CMK (cell line): ENCODE results near the gene PCDHGA3.
"Not testable (repeated sequence)": the region's sequence is repeated elsewhere in the genome, so short reads cannot be mapped to it uniquely, and the experiment has no call there.

Experiments used
- DNase-seq: peaks from one replicate; pipeline ENCODE4 v3.0.0-alpha.2; 2010; ENCODE audit warnings: low read depth

Gene PCDHGA3

DNA sequence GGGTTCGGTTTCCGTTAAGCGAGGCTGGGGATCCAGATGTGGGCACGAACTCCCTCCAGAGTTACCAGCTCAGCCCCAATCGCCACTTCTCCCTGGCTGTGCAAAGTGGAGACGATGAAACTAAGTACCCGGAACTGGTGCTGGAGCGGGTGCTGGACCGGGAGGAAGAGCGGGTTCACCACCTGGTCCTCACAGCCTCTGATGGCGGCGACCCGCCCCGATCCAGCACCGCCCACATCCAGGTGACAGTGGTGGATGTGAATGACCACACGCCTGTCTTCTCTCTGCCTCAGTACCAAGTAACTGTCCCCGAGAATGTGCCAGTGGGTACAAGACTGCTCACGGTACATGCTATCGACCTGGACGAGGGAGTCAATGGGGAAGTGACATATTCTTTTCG lies 39.7 kb downstream of the PCDHGA3 start:
- no peak for DNase-seq

GRCh38 chr5:141384471-141385267 lies 41.0 kb downstream of the PCDHGA3 start:
- no peak for DNase-seq

- DNase-seq = not testable (repeated sequence)
These were observed 44.1 kb downstream of the PCDHGA3 start, which contains the start of gene PCDHGB4 for GRCh38 chr5:141387557-141388311. Gene PCDHGB4 (plus strand): TSS chr5:141387698. CDS start chr5:141387885, 187 bp downstream.

- no peak for DNase-seq
These were observed 45.0 kb downstream of the PCDHGA3 start for GRCh38 chr5:141388661-141389060.

DNA sequence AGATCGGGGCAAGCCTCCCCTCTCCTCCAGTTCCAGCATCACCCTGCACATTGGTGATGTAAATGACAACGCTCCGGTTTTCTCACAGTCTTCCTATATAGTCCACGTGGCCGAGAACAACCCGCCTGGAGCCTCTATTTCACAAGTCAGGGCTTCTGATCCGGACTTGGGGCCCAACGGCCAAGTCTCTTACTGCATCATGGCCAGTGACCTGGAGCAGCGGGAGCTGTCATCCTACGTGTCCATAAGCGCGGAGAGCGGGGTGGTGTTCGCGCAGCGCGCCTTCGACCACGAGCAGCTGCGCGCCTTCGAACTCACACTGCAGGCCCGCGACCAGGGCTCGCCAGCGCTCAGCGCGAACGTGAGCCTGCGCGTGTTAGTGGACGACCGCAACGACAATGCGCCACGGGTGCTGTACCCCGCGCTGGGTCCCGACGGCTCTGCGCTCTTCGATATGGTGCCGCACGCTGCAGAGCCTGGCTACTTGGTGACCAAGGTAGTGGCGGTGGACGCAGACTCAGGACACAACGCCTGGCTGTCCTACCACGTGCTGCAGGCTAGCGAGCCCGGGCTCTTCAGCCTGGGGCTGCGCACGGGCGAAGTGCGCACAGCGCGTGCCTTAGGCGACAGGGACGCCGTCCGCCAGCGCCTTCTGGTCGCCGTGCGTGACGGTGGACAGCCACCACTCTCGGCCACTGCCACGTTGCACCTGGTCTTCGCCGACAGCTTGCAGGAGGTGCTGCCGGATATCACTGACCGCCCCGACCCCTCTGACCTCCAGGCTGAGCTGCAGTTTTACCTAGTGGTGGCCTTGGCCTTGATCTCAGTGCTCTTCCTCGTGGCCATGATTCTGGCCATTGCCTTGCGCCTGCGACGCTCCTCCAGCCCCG lies 45.8 kb downstream of the PCDHGA3 start:
- DNase-seq = no peak

DNA sequence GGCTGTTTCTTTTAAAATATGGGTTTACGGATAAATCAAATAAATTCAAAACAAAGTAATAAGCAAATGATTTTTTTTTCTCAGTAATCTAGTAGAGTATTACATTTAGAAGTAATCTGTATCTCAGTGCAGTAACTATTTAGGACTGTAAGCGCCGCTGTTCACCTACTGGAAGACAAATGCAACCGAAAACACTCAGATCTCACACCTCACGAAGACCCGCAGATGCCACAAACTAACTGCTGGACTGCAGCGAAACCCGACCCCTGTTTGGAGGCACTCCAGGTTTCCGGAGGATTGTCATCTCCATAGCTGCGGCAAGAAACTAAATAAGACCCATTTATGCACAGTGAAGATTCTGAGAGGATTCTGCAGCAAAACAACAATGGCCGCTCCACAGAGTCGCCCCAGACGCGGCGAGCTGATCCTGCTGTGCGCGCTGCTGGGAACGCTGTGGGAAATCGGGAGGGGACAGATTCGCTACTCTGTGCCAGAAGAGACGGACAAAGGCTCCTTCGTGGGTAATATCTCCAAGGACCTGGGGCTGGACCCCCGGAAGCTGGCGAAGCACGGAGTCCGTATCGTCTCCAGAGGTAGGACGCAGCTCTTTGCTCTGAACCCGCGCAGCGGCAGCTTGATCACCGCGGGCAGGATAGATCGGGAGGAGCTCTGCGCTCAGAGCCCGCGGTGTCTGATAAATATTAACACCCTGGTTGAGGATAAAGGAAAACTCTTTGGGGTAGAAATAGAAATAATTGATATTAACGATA lies 49.0 kb downstream of the PCDHGA3 start, which contains the start of gene PCDHGA8:
Gene PCDHGA8 (plus strand): TSS at position 205 of the 770 bp plus-strand sequence. CDS start 181 bp downstream, at position 386.
- no peak for DNase-seq

GRCh38 chr5:141393267-141393666 lies 49.6 kb downstream of the PCDHGA3 start:
- DNase-seq = no peak

DNA sequence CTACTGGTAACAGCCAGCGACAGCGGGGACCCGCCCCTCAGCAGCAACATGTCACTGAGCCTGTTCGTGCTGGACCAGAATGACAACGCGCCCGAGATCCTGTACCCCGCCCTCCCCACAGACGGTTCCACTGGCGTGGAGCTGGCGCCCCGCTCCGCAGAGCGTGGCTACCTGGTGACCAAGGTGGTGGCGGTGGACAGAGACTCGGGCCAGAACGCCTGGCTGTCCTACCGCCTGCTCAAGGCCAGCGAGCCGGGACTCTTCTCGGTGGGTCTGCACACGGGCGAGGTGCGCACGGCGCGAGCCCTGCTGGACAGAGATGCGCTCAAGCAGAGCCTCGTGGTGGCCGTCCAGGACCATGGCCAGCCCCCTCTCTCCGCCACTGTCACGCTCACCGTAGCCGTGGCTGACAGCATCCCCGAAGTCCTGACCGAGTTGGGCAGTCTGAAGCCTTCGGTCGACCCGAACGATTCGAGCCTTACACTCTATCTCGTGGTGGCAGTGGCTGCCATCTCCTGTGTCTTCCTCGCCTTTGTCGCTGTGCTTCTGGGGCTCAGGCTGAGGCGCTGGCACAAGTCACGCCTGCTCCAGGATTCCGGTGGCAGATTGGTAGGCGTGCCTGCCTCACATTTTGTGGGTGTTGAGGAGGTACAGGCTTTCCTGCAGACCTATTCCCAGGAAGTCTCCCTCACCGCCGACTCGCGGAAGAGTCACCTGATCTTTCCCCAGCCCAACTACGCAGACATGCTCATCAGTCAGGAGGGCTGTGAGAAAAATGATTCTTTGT lies 51.0 kb downstream of the PCDHGA3 start:
- not testable (repeated sequence) for DNase-seq
